ENCODE data around the gene KRTAP29-1.

- TF ChIP-seq, protein P1, sequence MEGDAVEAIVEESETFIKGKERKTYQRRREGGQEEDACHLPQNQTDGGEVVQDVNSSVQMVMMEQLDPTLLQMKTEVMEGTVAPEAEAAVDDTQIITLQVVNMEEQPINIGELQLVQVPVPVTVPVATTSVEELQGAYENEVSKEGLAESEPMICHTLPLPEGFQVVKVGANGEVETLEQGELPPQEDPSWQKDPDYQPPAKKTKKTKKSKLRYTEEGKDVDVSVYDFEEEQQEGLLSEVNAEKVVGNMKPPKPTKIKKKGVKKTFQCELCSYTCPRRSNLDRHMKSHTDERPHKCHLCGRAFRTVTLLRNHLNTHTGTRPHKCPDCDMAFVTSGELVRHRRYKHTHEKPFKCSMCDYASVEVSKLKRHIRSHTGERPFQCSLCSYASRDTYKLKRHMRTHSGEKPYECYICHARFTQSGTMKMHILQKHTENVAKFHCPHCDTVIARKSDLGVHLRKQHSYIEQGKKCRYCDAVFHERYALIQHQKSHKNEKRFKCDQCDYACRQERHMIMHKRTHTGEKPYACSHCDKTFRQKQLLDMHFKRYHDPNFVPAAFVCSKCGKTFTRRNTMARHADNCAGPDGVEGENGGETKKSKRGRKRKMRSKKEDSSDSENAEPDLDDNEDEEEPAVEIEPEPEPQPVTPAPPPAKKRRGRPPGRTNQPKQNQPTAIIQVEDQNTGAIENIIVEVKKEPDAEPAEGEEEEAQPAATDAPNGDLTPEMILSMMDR (IDR thresholded peaks at IDR 0.05; ENCODE audit: low read depth, low read length, poor library complexity, severe bottlenecking): no peak
- no peak for TF ChIP-seq EZH2phosphoT487 (IDR thresholded peaks at IDR 0.05; ENCODE audit: borderline replicate concordance, low read length)
These were observed 44.2 kb downstream of the KRTAP29-1 start for GRCh38 chr17:41258406-41258805.

All from DOHH2 (cell line).